ENCODE data around the gene KIAA1549. TPM values are rescaled to one million over a fixed set of nuclear protein-coding genes. Genes with fewer than 3 reads are reported as not detected.
"Not testable (repeated sequence)": the region's sequence is repeated elsewhere in the genome, so short reads cannot be mapped to it uniquely, and the experiment has no call there.

Gene KIAA1549
- total and polyA plus RNA-seq, 2 of the 8 experiments (the other 6 are each of a cell fraction or from before 2014, with no cell fraction given): 6.5 to 17.3 TPM

GRCh38 chr7:138811327-138811726 lies 169.9 kb downstream of the KIAA1549 start:
- H3K23ac ChIP-seq (ENCODE audit: insufficient read length); H3K4me2 ChIP-seq (ENCODE audit: insufficient read depth in 1 of 2, low read depth in 2 of 2, low read length in 2 of 2); POLR2A ChIA-PET (ENCODE audit: partially characterized antibody); H3K9ac ChIP-seq (replicated peaks in 1 of 4; ENCODE audit: extremely low read depth in 1 of 4, low read depth in 3 of 4, low read length in 3 of 4); H3K9me3 ChIP-seq (ENCODE audit: insufficient read depth in 2 of 2, low read depth in 1 of 2, low read length in 1 of 2); H2BK15ac ChIP-seq (ENCODE audit: low read length); H2BK12ac ChIP-seq (ENCODE audit: low read depth, low read length); H3K4ac ChIP-seq (replicated peaks; ENCODE audit: insufficient read length, low read depth, low read length); H3K18ac ChIP-seq (ENCODE audit: extremely low read depth, low read length); DNase-seq (ENCODE audit: low read depth in 1 of 2, low spot score in 2 of 2); H3K23me2 ChIP-seq (ENCODE audit: low read depth, low read length); H2BK20ac ChIP-seq (ENCODE audit: low read length); H2AK5ac ChIP-seq (ENCODE audit: low read depth, low read length); H3K27ac ChIP-seq (ENCODE audit: low read depth, low read length); H3K36me3 ChIP-seq (ENCODE audit: control insufficient read depth in 2 of 4, insufficient read depth in 4 of 4, low read length in 3 of 4); H3K4me3 ChIP-seq (ENCODE audit: extremely low read depth in 1 of 4, insufficient read depth in 2 of 4, low read depth in 3 of 4, low read length in 4 of 4); H4K20me1 ChIP-seq (replicated peaks in 1 of 2; ENCODE audit: control insufficient read depth in 1 of 2, insufficient read depth in 2 of 2, low read length in 2 of 2); H2BK120ac ChIP-seq (replicated peaks; ENCODE audit: low read depth, low read length); H3K79me2 ChIP-seq (ENCODE audit: control insufficient read depth in 1 of 2, insufficient read depth in 2 of 2, low read length in 2 of 2); H3K79me1 ChIP-seq (ENCODE audit: low read depth, low read length); FAIRE-seq; H4K5ac ChIP-seq (ENCODE audit: insufficient read length, low read depth, low read length); H3K4me1 ChIP-seq (replicated peaks in 1 of 4; ENCODE audit: control insufficient read depth in 3 of 4, insufficient read depth in 4 of 4, low read length in 3 of 4); H3K14ac ChIP-seq (ENCODE audit: insufficient read length); H3K56ac ChIP-seq (replicated peaks; ENCODE audit: insufficient read length, low read depth, low read length); H4K91ac ChIP-seq (replicated peaks; ENCODE audit: insufficient read length, low read length); H2BK5ac ChIP-seq (ENCODE audit: low read depth, low read length); H4K8ac ChIP-seq (ENCODE audit: extremely low read depth, insufficient read depth, low read length); H3K27me3 ChIP-seq (replicated peaks in 1 of 4; ENCODE audit: control insufficient read depth in 3 of 4, extremely low read depth in 1 of 4, insufficient read depth in 3 of 4, low read length in 3 of 4); H2AFZ ChIP-seq (ENCODE audit: low read length): not testable (repeated sequence)
- CTCF ChIA-PET (ENCODE audit: partially characterized antibody): interaction anchor here (0.6 kb wide), 1 partner anchor 47 kb away, joined by 3 read pairs; no protein-coding TSS in a partner anchor
- 81% methylated on average over 2 of the region's 2 CpGs; no CpG with 5 or more reads in 1 of the 2 experiments for WGBS, 2 experiments (ENCODE audit: extremely low coverage in 1 of 2, insufficient coverage in 1 of 2, insufficient read length in 1 of 2, insufficient replicate concordance in 2 of 2, low coverage in 1 of 2, low lambda C conversion rate in 2 of 2, missing lambda C conversion rate in 1 of 2)

All from H1 (cell line).